HFF-Myc (cell line): ENCODE results near the gene TBC1D16.
A peak's percentile ranks its signal among the peaks of the same experiment; 100 is the strongest.

ENCODE experiments used
- DNase-seq: peaks from one replicate; pipeline ENCODE4 v3.0.0-alpha.2; 2011; ENCODE audit warnings: low read depth; ENCODE audit errors: extremely low read depth
- H3K4me3 ChIP-seq: replicated peaks from 2 replicates; pipeline ENCODE4 v1.5.1; 2011; ENCODE audit warnings: low read depth, mild to moderate bottlenecking, control low read depth, low read length
- CTCF ChIP-seq: IDR thresholded peaks from 2 replicates; pipeline ENCODE4 v1.5.1; 2012; ENCODE audit warnings: mild to moderate bottlenecking, low read depth, low read length, control low read depth; ENCODE audit errors: missing control alignments

The TBC1D16 gene

GRCh38 chr17:79923974-79924638 is 111.6 kb downstream of the TBC1D16 start:
- peak; percentile 75 for TF ChIP-seq CTCF
- no peak overlapping the region for H3K4me3 ChIP-seq
- DNase-seq, result no peak

- no peak for DNase-seq
Measured at GRCh38 chr17:79922798-79923197, 112.9 kb downstream of the TBC1D16 start.

GRCh38 chr17:79922116-79922601 is 113.5 kb downstream of the TBC1D16 start:
- no peak for TF ChIP-seq CTCF
- no peak overlapping the region for H3K4me3 ChIP-seq
- no peak for DNase-seq

More at GRCh38 chr17:79922798-79923197, 112.9 kb downstream of the TBC1D16 start:
- TF ChIP-seq CTCF, result no peak
- H3K4me3 ChIP-seq, result no peak overlapping the region

GRCh38 chr17:79921411-79922115 is 114.1 kb downstream of the TBC1D16 start:
- no peak for DNase-seq
- H3K4me3 ChIP-seq, result no peak overlapping the region
- no peak for TF ChIP-seq CTCF

- H3K4me3 ChIP-seq, result no peak overlapping the region
- TF ChIP-seq CTCF, result no peak
- no peak for DNase-seq
Measured at GRCh38 chr17:79920751-79921410, 114.8 kb downstream of the TBC1D16 start.

GRCh38 chr17:79919862-79920720 is 115.6 kb downstream of the TBC1D16 start:
- H3K4me3 ChIP-seq, result no peak overlapping the region
- TF ChIP-seq CTCF, result no peak
- DNase-seq, result no peak
